Measurements from ENCODE around the gene IKZF3.
"Not testable (repeated sequence)": the region's sequence is repeated elsewhere in the genome, so short reads cannot be mapped to it uniquely, and the experiment has no call there.

Gene IKZF3

GRCh38 chr17:39777534-39778365, 86.4 kb downstream of the IKZF3 start:
- no peak for DNase-seq

- DNase-seq = no peak
Measured at GRCh38 chr17:39776252-39776651, 87.9 kb downstream of the IKZF3 start.

DNA sequence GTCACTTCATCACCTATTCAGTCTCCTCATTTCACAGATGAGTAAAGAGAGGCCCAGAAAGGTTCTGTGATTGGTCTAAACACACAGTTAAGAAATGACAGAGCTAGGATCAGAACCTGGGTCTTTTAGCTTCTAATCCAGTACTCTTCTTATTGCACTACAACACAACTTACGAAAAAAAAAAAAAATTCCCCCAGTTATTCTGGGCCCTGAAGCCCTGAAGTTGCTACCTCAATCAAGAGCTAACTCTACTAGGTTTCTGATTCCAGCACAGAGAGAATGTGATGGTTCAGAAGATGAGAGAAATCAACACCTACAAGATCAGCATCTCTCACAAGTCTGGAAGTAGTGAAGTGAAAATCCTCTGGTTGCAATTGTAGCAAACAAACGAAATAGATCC, 89.1 kb downstream of the IKZF3 start:
- no peak for DNase-seq

- no peak for DNase-seq
Measured at GRCh38 chr17:39774047-39774446, 90.1 kb downstream of the IKZF3 start.

GRCh38 chr17:39772987-39773934, 90.9 kb downstream of the IKZF3 start:
- no peak for DNase-seq

DNA sequence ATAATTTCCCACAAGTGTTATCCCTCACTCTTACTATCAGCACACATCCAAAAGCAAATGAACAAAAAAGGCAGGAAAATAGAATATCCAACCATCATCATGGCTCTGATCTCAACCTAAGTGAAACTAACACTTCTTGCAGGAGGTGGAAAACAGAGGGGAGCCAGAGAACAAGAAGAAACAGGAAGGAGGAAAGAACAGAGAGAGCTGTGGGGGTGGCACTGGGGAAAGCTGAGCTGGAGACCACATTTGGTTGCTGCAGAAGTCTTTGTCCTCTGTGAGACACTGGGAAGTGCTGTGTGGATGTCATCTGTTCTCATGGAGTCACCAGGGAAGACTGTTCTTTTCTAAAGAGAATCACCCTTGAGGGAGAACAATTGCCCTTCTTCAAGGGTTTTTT, 91.7 kb downstream of the IKZF3 start:
- DNase-seq = no peak

DNA sequence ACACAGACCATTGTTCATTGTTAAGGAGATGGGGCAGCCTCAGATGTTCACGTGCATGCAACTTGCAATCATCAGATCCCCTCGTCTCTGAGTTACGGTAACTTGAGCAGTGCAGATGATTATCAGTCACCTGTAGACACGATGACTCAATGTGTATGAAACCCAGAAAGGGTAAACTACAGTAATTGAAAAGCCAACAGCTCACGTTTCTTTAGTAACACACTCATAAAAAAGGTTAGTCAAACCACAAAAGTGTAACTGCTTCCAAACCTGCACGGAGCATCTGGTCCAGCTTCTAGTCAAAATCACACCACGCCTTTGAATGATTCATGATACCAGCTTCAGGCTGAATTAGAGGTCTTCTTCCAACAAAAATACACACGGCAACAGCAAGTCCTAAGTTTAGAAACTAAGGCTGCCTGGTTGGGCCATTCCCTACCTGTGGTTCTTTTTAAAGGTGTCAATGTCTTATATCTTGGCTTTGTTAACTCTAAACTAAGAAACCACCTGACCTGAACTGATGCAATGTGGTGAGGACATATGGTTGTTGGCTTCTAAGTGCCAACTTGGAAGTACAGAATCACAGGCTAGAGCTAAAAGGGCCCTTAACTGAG, 94.0 kb downstream of the IKZF3 start:
- peak; percentile 53 for DNase-seq

DNA sequence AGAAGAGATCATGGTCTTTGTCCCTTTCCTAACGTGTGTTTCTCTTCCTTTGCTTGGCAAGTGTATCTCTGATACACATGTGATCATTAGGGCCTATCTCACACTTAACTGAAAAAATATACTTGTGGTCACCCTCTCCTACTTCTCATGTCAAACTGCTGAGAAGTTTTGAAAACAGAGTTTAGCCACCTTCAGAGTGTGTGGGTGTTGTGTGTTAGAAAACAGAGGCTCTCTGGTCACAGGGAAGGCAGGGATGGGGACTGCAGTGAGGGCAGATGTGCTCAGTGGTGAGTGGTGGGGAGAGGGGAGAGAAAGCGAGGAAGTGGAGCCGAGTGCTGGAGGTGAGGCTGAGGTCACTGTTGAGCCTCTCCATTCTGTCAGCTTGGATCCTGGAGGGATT, 97.0 kb downstream of the IKZF3 start:
- DNase-seq = no peak

DNA sequence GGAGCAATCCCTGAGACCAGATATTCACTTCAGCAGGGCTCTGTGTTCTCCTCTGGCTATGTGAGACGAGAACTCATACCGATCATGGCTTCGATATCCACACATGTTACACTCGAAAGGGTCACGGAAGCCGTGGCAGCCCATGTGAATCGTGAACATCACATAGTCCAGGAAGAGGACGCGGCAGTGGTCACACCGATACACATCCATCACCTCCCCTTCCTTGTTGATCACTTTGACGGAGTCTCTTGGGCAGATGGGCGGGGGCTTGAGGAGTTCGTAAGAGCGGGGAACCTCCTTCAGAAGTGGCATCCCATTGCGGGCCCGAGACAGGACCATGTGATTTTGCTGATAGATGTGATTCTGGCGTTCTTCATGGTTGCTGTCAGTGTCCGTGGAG, 98.3 kb downstream of the IKZF3 start:
- DNase-seq = no peak

GRCh38 chr17:39765175-39765574, 98.9 kb downstream of the IKZF3 start:
- DNase-seq = no peak

GRCh38 chr17:39764171-39764570, 99.9 kb downstream of the IKZF3 start:
- DNase-seq = not testable (repeated sequence)

DNA sequence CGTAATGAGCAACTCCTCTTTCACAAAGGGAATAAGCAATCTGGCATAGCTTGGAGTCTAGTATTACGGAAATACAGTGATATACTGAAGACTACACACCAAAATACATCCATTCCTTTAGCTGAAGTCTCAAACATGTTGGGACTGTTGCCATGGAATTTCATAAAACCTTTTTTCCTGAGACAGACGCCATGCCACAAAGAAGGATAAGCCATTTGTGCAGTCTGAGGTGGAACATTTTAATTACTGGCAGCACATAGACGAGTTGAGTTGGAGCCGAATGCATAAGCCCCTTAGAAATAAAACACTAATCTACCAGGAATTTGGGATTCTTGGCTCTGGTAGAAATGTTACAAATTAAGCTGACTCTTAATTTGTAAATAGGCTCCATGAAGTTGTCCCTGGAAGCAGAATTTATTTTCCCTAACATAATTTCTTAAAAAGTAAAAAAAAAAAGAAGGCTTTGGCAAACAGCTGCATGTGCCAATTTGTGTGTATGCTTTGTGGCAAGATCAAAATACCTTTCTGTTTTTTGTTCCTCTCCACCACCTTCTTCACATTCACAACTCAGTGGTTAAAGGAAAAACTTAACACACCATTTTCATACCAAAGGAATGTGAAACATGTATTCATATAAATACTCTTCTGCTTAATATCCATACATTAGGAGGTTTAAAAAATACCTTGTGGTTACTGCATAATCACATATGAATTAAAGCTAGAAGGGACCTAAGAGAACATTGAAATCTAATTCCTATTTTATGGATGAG, 100.9 kb downstream of the IKZF3 start:
- DNase-seq = no peak

GRCh38 chr17:39761861-39762496, 102.1 kb downstream of the IKZF3 start:
- no peak for DNase-seq

DNA sequence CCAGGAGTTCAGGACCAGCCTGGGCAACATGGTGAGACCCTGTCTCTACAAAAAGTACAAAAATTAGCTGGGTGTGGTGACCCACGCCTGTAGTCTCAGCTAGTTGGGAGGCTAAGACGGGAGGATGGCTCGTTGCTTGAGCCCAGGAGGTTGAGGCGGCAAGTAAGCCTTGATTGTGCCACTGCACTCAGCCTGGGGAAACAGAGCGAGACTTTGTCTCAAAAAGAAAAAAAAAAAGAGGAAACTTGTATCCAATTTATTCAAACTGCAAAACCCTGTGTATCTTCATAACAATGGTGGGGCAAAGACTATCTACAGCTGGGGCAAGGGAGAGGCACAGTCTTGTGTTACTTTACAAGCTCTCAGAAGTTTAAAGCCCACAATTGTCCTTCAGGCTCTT, 104.9 kb downstream of the IKZF3 start:
- no peak for DNase-seq

DNA sequence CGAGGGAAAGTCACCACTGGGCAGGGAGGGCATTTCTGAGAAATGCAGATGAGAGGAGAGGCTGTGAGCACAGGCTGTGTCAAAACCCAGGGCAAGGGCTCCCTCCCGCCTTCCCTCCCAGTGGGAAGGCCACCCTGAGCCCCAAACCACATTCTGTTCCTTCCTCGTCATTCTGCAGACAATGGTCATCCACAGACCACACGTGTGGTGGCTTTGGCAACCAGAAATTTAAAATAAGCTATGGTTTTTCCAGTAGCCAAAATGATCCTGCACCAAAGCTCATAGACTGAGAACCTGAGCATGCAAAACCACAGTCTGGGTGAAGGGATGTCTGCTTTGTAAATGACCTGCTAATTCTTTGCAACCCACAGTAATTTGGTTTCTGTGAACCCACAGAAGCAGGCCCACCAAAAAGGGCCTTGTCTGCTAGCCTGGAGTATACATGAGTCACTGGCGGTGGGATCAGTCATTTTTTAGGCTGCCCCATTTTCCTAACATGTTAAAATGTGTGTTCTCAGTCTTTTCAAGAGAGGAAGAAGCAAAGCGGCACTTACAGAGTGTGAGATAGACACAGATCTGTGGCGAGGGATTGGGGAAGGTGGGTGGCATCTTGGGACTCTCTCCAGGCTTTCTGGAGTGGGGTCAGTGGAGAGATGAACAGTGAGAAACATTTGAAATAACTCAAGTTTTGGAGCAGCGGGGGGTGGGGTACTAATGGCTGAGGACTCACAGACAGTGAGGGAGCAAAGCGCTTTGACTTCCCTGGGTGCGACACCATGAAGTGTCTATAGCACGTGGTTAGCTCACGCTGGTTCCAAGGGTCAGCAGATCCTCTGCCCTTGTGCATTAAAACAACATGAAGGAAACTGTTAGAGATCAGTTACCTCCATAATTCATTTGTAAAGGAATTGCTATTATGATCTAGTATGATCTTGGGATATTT, 105.9 kb downstream of the IKZF3 start:
- DNase-seq = no peak

GRCh38 chr17:39757176-39757662, 106.9 kb downstream of the IKZF3 start:
- no peak for DNase-seq

- DNase-seq = no peak
Measured at GRCh38 chr17:39756380-39757079, 107.6 kb downstream of the IKZF3 start.

DNA sequence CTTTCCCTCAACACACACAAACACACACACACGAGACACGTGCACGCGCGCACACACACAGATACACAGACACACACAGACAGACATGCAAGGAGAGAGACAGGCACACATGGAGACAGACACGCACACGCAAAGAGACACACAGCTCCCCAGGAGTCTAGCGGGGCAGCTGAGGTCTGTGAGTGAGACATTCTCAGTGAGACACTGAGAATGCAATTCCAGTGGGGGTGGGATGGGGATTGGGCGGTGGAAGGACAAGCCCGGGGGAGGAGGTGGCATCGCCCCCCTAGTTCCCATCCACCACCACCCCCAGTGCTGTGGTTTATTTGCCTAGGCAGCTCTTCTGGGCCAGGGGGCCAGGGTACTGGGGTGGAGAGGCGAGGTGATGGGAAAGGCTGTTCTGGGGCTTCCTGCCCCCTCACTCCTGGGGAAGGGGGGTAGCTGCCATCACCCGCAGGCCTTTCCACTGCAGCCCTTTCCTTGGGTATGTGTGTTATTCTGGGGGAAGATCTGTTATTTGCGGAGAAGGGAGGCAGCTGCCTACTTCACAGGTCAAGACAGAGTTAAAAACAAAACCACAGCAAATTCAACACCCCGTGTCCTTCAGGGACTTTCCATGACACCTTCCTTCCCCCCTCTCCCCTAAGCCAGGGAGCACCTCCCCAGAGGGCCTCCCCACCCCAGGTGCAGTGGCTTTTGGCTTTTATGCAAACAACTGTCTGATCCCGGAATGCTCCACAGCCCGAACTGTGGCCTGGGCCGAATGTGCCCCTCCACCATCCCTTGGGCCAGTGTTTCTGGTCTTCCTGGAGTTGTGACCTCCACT, 108.3 kb downstream of the IKZF3 start:
- DNase-seq = no peak

GRCh38 chr17:39754958-39755553, 109.1 kb downstream of the IKZF3 start:
- no peak for DNase-seq

Measured in NCI-H2029 (cell line).